Measurements from ENCODE around the gene DUSP5. TPM values are rescaled to one million over a fixed set of nuclear protein-coding genes. Genes with fewer than 3 reads are reported as not detected.

DUSP5 gene
- total and polyA plus RNA-seq, 10 of the 15 experiments (the other 5 are each of a cell fraction or from before 2014, with no cell fraction given): 2.1 to 95.9 (median 23.4) TPM

- ATAC-seq: no peak
- RAD21 ChIA-PET (ENCODE audit: unreplicated experiment): interaction anchor here (0.7 kb wide), 1 partner anchor 32 kb away, joined by 4 read pairs; no protein-coding TSS in a partner anchor
- WGBS (ENCODE audit: insufficient coverage, insufficient replicate concordance, low lambda C conversion rate, missing lambda C conversion rate): 78% methylated on average over 5 of the region's 5 CpGs
- in situ Hi-C loops (cut with MboI): no loop called here
- TF ChIP-seq FOXK2 (IDR thresholded peaks at IDR 0.05) (no peak), HDAC6 (IDR thresholded peaks at IDR 0.05; ENCODE audit: unreplicated experiment) (no peak), SMARCA5 (IDR thresholded peaks at IDR 0.05) (no peak), ZNF622 (IDR thresholded peaks at IDR 0.05) (no peak), IRF4 (IDR thresholded peaks at IDR 0.05; ENCODE audit: low read depth, low read length) (no peak), NRF1 (conservative IDR thresholded peaks at IDR 0.05; ENCODE audit: low read depth, low read length) (no peak), PKNOX1 (IDR thresholded peaks at IDR 0.05) (no peak), CEBPB (IDR thresholded peaks at IDR 0.05; ENCODE audit: borderline replicate concordance in 1 of 2, low read depth in 2 of 2, low read length in 2 of 2) (no peak), MEF2B (IDR thresholded peaks at IDR 0.05; ENCODE audit: partially characterized antibody, poor library complexity, severe bottlenecking) (no peak), BACH1 (IDR thresholded peaks at IDR 0.05; ENCODE audit: borderline replicate concordance) (no peak), BMI1 (IDR thresholded peaks at IDR 0.05; ENCODE audit: borderline replicate concordance) (no peak), BHLHE40 (IDR thresholded peaks at IDR 0.05; ENCODE audit: borderline replicate concordance in 1 of 2, low read depth in 2 of 2, low read length in 1 of 2) (no peak), STAT3 (IDR thresholded peaks at IDR 0.05; ENCODE audit: low read depth, low read length) (no peak)
- TF ChIP-seq, protein P1, sequence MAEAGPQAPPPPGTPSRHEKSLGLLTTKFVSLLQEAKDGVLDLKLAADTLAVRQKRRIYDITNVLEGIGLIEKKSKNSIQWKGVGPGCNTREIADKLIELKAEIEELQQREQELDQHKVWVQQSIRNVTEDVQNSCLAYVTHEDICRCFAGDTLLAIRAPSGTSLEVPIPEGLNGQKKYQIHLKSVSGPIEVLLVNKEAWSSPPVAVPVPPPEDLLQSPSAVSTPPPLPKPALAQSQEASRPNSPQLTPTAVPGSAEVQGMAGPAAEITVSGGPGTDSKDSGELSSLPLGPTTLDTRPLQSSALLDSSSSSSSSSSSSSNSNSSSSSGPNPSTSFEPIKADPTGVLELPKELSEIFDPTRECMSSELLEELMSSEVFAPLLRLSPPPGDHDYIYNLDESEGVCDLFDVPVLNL (IDR thresholded peaks at IDR 0.05; ENCODE audit: low read depth, low read length): no peak
- Histone ChIP-seq H3K4me1 (ENCODE audit: control insufficient read depth, insufficient read depth, low read length) (no peaks in the 10 kb centered on the region), H3K79me2 (ENCODE audit: control insufficient read depth, insufficient read depth, low read length) (no peaks in the 10 kb centered on the region), H3K4me3 (no peak overlapping the region), H3K27ac (ENCODE audit: control insufficient read depth, insufficient read depth) (no peak overlapping the region), H3K9me3 (replicated peaks; ENCODE audit: control insufficient read depth, insufficient read depth, low read length) (no peaks in the 10 kb centered on the region; the same call in 2 of the 3 replicates), H3K27me3 (replicated peaks in 1 of 2; ENCODE audit: control insufficient read depth in 2 of 2, insufficient read depth in 2 of 2, low read length in 1 of 2) (no peaks in the 10 kb centered on the region), H3K4me2 (ENCODE audit: control insufficient read depth, insufficient read depth) (no peak overlapping the region), H3K9ac (ENCODE audit: control insufficient read depth, insufficient read depth, low read length) (no peak overlapping the region), H2AFZ (ENCODE audit: control insufficient read depth, low read depth, low read length) (no peak overlapping the region), H3K36me3 (ENCODE audit: control insufficient read depth in 2 of 2, insufficient read depth in 2 of 2, low read length in 1 of 2) (no peaks in the 10 kb centered on the region), H4K20me1 (ENCODE audit: control insufficient read depth, insufficient read depth) (no peaks in the 10 kb centered on the region)
- SMC1A ChIA-PET (ENCODE audit: uncharacterized antibody, unreplicated experiment): interaction anchor here (1.1 to 1.9 kb wide), 2 partner anchors 14 to 51 kb away, joined by 3 to 8 read pairs; no protein-coding TSS in a partner anchor
- DNase-seq (ENCODE audit: low read depth, low spot score): no peak
- FAIRE-seq: no peak
- CTCF ChIA-PET: interaction anchor here (0.9 kb wide), 1 partner anchor 11 kb away, joined by 3 read pairs; no protein-coding TSS in a partner anchor
- no TSS peak for BruUV-seq (replicated peaks)
- intact Hi-C loops (cut with micrococcal nuclease; ENCODE audit: unreplicated experiment): no loop called here
- POLR2A ChIA-PET: interaction anchor here (1.0 kb wide), 1 partner anchor 10 kb away, joined by 7 read pairs; no protein-coding TSS in a partner anchor
These were observed 26.1 kb upstream of the DUSP5 start for GRCh38 chr10:110471566-110472139.
